ENCODE results near the gene CHRNA7.
"Not testable (repeated sequence)": the region's sequence is repeated elsewhere in the genome, so short reads cannot be mapped to it uniquely, and the experiment has no call there.

DNA sequence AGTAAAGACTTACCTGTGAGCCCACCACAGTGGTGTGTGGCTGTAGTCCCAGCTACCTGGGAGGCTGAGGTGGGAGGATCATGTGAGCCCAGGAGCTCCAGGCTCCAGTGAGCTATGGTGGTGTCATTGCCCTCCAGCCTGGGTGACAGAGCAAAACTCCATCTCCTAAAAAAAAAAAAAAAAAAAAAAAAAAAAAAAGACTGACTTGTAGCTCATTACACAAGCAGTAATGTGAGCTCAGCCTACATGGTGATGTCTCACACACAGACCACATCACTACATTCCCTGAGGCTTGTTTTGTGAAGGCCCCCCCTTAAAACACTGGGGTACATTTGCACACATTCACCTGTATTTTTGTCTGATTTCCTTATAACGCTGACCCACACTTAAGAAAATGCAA, 134.4 kb downstream of the CHRNA7 start:
- TF ChIP-seq POLR2AphosphoS5 (IDR thresholded peaks at IDR 0.05; ENCODE audit: low read depth); SPI1 (IDR thresholded peaks at IDR 0.05; ENCODE audit: borderline replicate concordance, low read depth): not testable (repeated sequence)
- TF ChIP-seq, protein P1, sequence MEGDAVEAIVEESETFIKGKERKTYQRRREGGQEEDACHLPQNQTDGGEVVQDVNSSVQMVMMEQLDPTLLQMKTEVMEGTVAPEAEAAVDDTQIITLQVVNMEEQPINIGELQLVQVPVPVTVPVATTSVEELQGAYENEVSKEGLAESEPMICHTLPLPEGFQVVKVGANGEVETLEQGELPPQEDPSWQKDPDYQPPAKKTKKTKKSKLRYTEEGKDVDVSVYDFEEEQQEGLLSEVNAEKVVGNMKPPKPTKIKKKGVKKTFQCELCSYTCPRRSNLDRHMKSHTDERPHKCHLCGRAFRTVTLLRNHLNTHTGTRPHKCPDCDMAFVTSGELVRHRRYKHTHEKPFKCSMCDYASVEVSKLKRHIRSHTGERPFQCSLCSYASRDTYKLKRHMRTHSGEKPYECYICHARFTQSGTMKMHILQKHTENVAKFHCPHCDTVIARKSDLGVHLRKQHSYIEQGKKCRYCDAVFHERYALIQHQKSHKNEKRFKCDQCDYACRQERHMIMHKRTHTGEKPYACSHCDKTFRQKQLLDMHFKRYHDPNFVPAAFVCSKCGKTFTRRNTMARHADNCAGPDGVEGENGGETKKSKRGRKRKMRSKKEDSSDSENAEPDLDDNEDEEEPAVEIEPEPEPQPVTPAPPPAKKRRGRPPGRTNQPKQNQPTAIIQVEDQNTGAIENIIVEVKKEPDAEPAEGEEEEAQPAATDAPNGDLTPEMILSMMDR (IDR thresholded peaks at IDR 0.05; ENCODE audit: insufficient read depth, low read length), result not testable (repeated sequence)
- TF ChIP-seq, protein P2, sequence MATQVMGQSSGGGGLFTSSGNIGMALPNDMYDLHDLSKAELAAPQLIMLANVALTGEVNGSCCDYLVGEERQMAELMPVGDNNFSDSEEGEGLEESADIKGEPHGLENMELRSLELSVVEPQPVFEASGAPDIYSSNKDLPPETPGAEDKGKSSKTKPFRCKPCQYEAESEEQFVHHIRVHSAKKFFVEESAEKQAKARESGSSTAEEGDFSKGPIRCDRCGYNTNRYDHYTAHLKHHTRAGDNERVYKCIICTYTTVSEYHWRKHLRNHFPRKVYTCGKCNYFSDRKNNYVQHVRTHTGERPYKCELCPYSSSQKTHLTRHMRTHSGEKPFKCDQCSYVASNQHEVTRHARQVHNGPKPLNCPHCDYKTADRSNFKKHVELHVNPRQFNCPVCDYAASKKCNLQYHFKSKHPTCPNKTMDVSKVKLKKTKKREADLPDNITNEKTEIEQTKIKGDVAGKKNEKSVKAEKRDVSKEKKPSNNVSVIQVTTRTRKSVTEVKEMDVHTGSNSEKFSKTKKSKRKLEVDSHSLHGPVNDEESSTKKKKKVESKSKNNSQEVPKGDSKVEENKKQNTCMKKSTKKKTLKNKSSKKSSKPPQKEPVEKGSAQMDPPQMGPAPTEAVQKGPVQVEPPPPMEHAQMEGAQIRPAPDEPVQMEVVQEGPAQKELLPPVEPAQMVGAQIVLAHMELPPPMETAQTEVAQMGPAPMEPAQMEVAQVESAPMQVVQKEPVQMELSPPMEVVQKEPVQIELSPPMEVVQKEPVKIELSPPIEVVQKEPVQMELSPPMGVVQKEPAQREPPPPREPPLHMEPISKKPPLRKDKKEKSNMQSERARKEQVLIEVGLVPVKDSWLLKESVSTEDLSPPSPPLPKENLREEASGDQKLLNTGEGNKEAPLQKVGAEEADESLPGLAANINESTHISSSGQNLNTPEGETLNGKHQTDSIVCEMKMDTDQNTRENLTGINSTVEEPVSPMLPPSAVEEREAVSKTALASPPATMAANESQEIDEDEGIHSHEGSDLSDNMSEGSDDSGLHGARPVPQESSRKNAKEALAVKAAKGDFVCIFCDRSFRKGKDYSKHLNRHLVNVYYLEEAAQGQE (IDR thresholded peaks at IDR 0.05; ENCODE audit: insufficient replicate concordance, low read depth), result not testable (repeated sequence)

Data from HL-60 (cell line).